Measurements from ENCODE around the gene PDE8A. TPM values are rescaled to one million over a fixed set of nuclear protein-coding genes. Genes with fewer than 3 reads are reported as not detected.

The PDE8A gene
- total RNA-seq, 2 experiments from 2014 or later: 28.3 to 32.3 TPM

DNA sequence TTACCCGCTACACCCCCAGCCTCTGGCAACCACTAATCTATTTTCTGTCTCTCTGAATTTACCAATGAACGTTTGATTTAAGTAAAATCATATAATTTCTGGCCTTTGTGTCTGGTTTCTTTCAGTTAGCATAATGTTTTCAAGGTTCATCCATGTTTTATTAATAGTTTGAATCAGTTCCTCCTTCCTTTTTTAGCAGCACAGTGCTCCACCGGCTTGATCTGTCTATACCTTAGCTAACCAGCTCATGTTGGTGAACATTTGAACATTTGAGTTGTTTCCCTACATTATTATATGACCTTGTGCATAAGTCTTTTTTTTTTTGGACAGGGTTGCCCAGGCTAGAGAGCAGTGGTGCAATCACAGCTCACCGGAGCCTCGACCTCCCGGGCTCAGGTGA is 33.3 kb downstream of the PDE8A start:
- H3K4me1 ChIP-seq (ENCODE audit: insufficient read depth, low read length, poor library complexity, severe bottlenecking): peaks cover 34% of the 10 kb centered on the region
- H3K4me2 ChIP-seq (ENCODE audit: low read length): peak overlapping the region; percentile 46
- H3K36me3 ChIP-seq (ENCODE audit: insufficient read depth, low read length): no peaks in the 10 kb centered on the region
- no peaks in the 10 kb centered on the region for H4K20me1 ChIP-seq (ENCODE audit: insufficient read depth, low read length)
- ChIA-PET POLR2A (interaction anchor here (1.0 kb wide), 1 partner anchor 72 kb away, joined by 3 read pairs; no protein-coding TSS in a partner anchor), CTCF (ENCODE audit: unreplicated experiment) (no interaction called here)
- 0 out of 2 replicates have a peak, but pooled peaks cover 3% of the 10 kb centered on the region for H3K9me2 ChIP-seq (ENCODE audit: insufficient read depth, low read length)
- intact Hi-C loops (cut with micrococcal nuclease; ENCODE audit: unreplicated experiment): no loop called here
- H2AFZ ChIP-seq (ENCODE audit: low read length): no peak overlapping the region
- BruUV-seq (replicated peaks): no TSS peak
- DNase-seq (ENCODE audit: low spot score): peak; percentile 31
- H3K4me3 ChIP-seq (ENCODE audit: low read depth, low read length, poor library complexity, severe bottlenecking): peak overlapping the region; percentile 17
- no peak for TF ChIP-seq EZH2phosphoT487 (IDR thresholded peaks at IDR 0.05; ENCODE audit: borderline replicate concordance, low read depth, low read length)
- TF ChIP-seq, protein P1, sequence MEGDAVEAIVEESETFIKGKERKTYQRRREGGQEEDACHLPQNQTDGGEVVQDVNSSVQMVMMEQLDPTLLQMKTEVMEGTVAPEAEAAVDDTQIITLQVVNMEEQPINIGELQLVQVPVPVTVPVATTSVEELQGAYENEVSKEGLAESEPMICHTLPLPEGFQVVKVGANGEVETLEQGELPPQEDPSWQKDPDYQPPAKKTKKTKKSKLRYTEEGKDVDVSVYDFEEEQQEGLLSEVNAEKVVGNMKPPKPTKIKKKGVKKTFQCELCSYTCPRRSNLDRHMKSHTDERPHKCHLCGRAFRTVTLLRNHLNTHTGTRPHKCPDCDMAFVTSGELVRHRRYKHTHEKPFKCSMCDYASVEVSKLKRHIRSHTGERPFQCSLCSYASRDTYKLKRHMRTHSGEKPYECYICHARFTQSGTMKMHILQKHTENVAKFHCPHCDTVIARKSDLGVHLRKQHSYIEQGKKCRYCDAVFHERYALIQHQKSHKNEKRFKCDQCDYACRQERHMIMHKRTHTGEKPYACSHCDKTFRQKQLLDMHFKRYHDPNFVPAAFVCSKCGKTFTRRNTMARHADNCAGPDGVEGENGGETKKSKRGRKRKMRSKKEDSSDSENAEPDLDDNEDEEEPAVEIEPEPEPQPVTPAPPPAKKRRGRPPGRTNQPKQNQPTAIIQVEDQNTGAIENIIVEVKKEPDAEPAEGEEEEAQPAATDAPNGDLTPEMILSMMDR (conservative IDR thresholded peaks at IDR 0.05; ENCODE audit: low read length): no peak
- no peaks in the 10 kb centered on the region for H3K9me3 ChIP-seq (ENCODE audit: low read length)
- peaks cover 23% of the 10 kb centered on the region; the same call in 1 of the 2 replicates for H3K79me2 ChIP-seq (ENCODE audit: insufficient read depth, low read depth, low read length)
- H3K27ac ChIP-seq (ENCODE audit: low read depth, low read length, poor library complexity, severe bottlenecking): peak overlapping the region; percentile 21

DNA sequence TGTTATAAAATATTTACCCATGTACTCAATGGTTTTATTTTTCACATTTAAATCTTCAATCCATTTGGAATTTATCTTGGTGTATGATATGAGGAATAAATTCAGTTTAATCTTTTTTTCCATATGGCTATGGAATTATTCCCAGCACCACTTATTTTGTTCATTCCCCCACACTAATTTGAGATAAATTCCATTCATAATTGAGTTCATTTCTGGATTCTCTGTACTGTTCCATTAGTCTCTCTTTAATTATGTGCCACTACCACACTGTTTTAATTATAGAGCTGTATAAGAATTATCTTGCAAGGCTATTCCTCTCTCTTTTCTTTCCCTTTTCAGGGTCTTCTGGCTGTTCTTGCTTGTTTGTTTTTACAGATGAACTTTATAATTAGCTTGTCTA is 34.6 kb downstream of the PDE8A start:
- no peak overlapping the region for H2AFZ ChIP-seq (ENCODE audit: low read length)
- H4K20me1 ChIP-seq (ENCODE audit: insufficient read depth, low read length): no peaks in the 10 kb centered on the region
- ChIA-PET POLR2A (no interaction called here), CTCF (ENCODE audit: unreplicated experiment) (no interaction called here)
- H3K9me3 ChIP-seq (ENCODE audit: low read length): no peaks in the 10 kb centered on the region
- H3K4me1 ChIP-seq (ENCODE audit: insufficient read depth, low read length, poor library complexity, severe bottlenecking): peaks cover 21% of the 10 kb centered on the region
- no peak for DNase-seq (ENCODE audit: low spot score)
- TF ChIP-seq, protein P1 (conservative IDR thresholded peaks at IDR 0.05; ENCODE audit: low read length): no peak
- TF ChIP-seq EZH2phosphoT487 (IDR thresholded peaks at IDR 0.05; ENCODE audit: borderline replicate concordance, low read depth, low read length): no peak
- no TSS peak for BruUV-seq (replicated peaks)
- no peaks in the 10 kb centered on the region for H3K36me3 ChIP-seq (ENCODE audit: insufficient read depth, low read length)
- peaks cover 22% of the 10 kb centered on the region; the same call in 1 of the 2 replicates for H3K79me2 ChIP-seq (ENCODE audit: insufficient read depth, low read depth, low read length)
- 0 out of 2 replicates have a peak, but pooled peaks cover 3% of the 10 kb centered on the region for H3K9me2 ChIP-seq (ENCODE audit: insufficient read depth, low read length)
- H3K4me3 ChIP-seq (ENCODE audit: low read depth, low read length, poor library complexity, severe bottlenecking): no peak overlapping the region
- no peak overlapping the region for H3K27ac ChIP-seq (ENCODE audit: low read depth, low read length, poor library complexity, severe bottlenecking)
- H3K4me2 ChIP-seq (ENCODE audit: low read length): no peak overlapping the region
- intact Hi-C loops (cut with micrococcal nuclease; ENCODE audit: unreplicated experiment): no loop called here

DNA sequence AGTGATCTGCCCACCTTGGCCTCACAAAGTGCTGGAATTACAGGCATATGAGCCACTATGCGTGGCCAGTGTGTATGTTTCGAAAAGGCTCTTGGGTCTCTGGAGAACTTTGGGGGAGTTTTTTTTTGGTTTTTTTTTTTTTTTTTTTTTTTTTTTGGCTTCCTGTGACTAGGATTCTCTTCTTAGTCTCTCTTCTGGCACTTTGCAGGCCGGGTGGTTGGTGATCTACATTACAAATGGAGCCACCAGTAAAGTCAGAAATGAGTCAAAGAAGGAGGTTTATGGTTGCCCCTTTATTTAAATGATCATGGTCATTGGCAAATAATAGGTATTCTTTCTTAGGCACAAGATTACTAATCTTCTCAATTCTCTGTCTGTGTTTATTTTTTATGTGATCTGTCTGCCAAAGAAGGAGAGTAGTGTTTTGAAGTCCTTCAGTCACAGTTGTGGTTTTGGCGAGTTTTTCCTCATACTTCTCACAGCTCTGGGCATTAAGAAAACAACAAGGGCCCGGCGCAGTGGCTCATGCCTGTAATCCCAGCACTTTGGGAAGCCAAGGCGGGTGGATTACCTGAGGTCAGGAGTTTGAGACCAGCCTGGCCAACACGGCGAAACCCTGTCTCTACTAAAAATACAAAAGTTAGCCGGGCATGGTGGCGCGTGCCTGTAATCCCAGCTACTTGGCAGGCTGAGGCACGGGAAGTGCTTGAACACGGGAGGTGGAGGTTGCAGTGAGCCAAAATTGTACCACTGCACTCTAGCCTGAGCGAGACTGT is 38.3 kb downstream of the PDE8A start:
- ChIA-PET POLR2A (interaction anchor here (0.6 kb wide), 1 partner anchor 1233 kb away, joined by 5 read pairs; no protein-coding TSS in a partner anchor), CTCF (ENCODE audit: unreplicated experiment) (no interaction called here)
- Histone ChIP-seq H3K4me3 (ENCODE audit: low read depth, low read length, poor library complexity, severe bottlenecking) (no peak overlapping the region), H3K27ac (ENCODE audit: low read depth, low read length, poor library complexity, severe bottlenecking) (no peak overlapping the region), H4K20me1 (ENCODE audit: insufficient read depth, low read length) (no peaks in the 10 kb centered on the region), H3K36me3 (ENCODE audit: insufficient read depth, low read length) (no peaks in the 10 kb centered on the region), H3K4me1 (ENCODE audit: insufficient read depth, low read length, poor library complexity, severe bottlenecking) (peaks cover 5% of the 10 kb centered on the region), H3K79me2 (ENCODE audit: insufficient read depth, low read depth, low read length) (peaks cover 11% of the 10 kb centered on the region; the same call in 1 of the 2 replicates), H2AFZ (ENCODE audit: low read length) (no peak overlapping the region), H3K9me2 (ENCODE audit: insufficient read depth, low read length) (0 out of 2 replicates have a peak, but pooled peaks cover 3% of the 10 kb centered on the region), H3K4me2 (ENCODE audit: low read length) (no peak overlapping the region), H3K9me3 (ENCODE audit: low read length) (no peaks in the 10 kb centered on the region)
- TF ChIP-seq, protein P1 (conservative IDR thresholded peaks at IDR 0.05; ENCODE audit: low read length): no peak
- TF ChIP-seq EZH2phosphoT487 (IDR thresholded peaks at IDR 0.05; ENCODE audit: borderline replicate concordance, low read depth, low read length): no peak
- DNase-seq (ENCODE audit: low spot score): no peak
- BruUV-seq (replicated peaks): no TSS peak
- intact Hi-C loops (cut with micrococcal nuclease; ENCODE audit: unreplicated experiment): no loop called here
